HL-60 (cell line): ENCODE data around the gene NAV2.

Source experiments
- DNase-seq, 2 experiments: peaks; one replicate each; pipeline ENCODE4 v3.0.0-alpha.2; 2010 to 2020; ENCODE audit warnings: low read depth in 1 of 2, low spot score in 1 of 2
- H3K27ac ChIP-seq: fragments of 250-450 bp; sonication (Bioruptor Pico); replicated peaks from 2 replicates; pipeline ENCODE4 v1.5.1; 2020; ENCODE audit warnings: mild to moderate bottlenecking, moderate library complexity
- H3K27me3 ChIP-seq: fragments of 250-450 bp; sonication (Bioruptor Pico); 2 replicates; pipeline ENCODE4 v1.5.1; 2021; ENCODE audit warnings: mild to moderate bottlenecking, moderate library complexity; ENCODE audit not compliant: insufficient read depth, poor library complexity, severe bottlenecking
- H3K4me3 ChIP-seq: replicated peaks from 2 replicates; pipeline ENCODE4 v1.5.1; 2011; ENCODE audit warnings: mild to moderate bottlenecking, control low read depth, low read length; ENCODE audit not compliant: insufficient read depth
- GABPA ChIP-seq: IDR thresholded peaks from 2 replicates; pipeline ENCODE4 v1.6.1; 2012; ENCODE audit warnings: low read depth
- POLR2AphosphoS5 ChIP-seq: IDR thresholded peaks from 2 replicates; pipeline ENCODE4 v1.6.1; 2012; ENCODE audit warnings: low read depth
- SPI1 ChIP-seq: IDR thresholded peaks from 2 replicates; pipeline ENCODE4 v1.6.1; 2012; ENCODE audit warnings: low read depth, mild to moderate bottlenecking, borderline replicate concordance
- TF ChIP-seq, protein P1 (sequence below): IDR thresholded peaks from one replicate; pipeline ENCODE4 v1.5.1; 2011; ENCODE audit warnings: low read length, control low read depth, inconsistent platforms; ENCODE audit not compliant: insufficient read depth
- TF ChIP-seq, protein P2 (sequence below): IDR thresholded peaks from 2 replicates; pipeline ENCODE4 v1.6.1; 2012; ENCODE audit warnings: low read depth; ENCODE audit not compliant: insufficient replicate concordance

Gene NAV2

DNA sequence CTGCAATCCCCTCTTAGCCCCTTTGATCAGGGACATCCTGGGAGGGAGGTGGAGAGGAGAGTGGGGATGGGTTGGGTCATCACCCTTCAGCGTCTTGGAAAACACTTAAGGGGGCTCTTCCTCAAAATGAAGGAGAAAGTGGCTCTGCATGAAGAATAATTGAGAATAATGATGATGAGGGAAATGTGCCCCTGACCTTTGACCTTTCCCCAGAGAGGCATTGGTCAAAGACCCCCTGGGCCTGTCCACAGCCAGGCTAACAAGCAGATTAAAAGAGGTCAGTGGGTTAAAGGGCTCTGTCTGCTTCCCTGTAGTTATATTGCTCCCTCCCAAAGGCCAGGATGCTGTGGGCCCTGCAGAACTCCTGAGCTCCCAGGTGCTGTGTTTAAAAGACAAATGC lies 68.7 kb downstream of the NAV2 start:
- H3K27ac ChIP-seq = no peak overlapping the region
- H3K4me3 ChIP-seq = no peak overlapping the region
- DNase-seq = no peak
- no peak for TF ChIP-seq SPI1
- TF ChIP-seq, protein P1, sequence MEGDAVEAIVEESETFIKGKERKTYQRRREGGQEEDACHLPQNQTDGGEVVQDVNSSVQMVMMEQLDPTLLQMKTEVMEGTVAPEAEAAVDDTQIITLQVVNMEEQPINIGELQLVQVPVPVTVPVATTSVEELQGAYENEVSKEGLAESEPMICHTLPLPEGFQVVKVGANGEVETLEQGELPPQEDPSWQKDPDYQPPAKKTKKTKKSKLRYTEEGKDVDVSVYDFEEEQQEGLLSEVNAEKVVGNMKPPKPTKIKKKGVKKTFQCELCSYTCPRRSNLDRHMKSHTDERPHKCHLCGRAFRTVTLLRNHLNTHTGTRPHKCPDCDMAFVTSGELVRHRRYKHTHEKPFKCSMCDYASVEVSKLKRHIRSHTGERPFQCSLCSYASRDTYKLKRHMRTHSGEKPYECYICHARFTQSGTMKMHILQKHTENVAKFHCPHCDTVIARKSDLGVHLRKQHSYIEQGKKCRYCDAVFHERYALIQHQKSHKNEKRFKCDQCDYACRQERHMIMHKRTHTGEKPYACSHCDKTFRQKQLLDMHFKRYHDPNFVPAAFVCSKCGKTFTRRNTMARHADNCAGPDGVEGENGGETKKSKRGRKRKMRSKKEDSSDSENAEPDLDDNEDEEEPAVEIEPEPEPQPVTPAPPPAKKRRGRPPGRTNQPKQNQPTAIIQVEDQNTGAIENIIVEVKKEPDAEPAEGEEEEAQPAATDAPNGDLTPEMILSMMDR = no peak
- TF ChIP-seq, protein P2, sequence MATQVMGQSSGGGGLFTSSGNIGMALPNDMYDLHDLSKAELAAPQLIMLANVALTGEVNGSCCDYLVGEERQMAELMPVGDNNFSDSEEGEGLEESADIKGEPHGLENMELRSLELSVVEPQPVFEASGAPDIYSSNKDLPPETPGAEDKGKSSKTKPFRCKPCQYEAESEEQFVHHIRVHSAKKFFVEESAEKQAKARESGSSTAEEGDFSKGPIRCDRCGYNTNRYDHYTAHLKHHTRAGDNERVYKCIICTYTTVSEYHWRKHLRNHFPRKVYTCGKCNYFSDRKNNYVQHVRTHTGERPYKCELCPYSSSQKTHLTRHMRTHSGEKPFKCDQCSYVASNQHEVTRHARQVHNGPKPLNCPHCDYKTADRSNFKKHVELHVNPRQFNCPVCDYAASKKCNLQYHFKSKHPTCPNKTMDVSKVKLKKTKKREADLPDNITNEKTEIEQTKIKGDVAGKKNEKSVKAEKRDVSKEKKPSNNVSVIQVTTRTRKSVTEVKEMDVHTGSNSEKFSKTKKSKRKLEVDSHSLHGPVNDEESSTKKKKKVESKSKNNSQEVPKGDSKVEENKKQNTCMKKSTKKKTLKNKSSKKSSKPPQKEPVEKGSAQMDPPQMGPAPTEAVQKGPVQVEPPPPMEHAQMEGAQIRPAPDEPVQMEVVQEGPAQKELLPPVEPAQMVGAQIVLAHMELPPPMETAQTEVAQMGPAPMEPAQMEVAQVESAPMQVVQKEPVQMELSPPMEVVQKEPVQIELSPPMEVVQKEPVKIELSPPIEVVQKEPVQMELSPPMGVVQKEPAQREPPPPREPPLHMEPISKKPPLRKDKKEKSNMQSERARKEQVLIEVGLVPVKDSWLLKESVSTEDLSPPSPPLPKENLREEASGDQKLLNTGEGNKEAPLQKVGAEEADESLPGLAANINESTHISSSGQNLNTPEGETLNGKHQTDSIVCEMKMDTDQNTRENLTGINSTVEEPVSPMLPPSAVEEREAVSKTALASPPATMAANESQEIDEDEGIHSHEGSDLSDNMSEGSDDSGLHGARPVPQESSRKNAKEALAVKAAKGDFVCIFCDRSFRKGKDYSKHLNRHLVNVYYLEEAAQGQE = no peak
- TF ChIP-seq POLR2AphosphoS5 = no peak
- no peak for TF ChIP-seq GABPA
- peaks cover 2% of the 10 kb centered on the region for H3K27me3 ChIP-seq

DNA sequence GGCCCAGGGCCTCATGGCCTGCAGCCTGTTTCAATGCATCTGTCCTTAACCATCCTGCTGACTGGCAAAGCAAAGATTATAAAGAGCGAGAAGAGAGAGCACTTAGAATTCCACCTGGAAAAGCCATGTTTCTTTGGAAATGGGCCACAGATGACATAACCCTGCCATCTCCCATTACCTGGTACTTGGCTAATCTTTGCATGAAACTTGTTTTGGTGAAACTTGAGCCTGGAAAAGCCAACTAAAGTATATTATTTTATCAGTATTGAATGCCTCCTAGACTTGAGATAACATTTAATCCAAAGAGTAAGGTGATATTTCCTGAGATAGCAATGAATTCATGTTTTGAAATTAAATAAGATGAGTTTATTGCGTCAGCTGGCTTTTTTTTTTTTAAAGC lies 72.6 kb downstream of the NAV2 start:
- no peak overlapping the region for H3K4me3 ChIP-seq
- no peaks in the 10 kb centered on the region for H3K27me3 ChIP-seq
- DNase-seq = no peak
- H3K27ac ChIP-seq = no peak overlapping the region
- TF ChIP-seq, protein P1 = no peak
- TF ChIP-seq POLR2AphosphoS5 (no peak), SPI1 (no peak), GABPA (no peak)
- TF ChIP-seq, protein P2 = no peak

DNA sequence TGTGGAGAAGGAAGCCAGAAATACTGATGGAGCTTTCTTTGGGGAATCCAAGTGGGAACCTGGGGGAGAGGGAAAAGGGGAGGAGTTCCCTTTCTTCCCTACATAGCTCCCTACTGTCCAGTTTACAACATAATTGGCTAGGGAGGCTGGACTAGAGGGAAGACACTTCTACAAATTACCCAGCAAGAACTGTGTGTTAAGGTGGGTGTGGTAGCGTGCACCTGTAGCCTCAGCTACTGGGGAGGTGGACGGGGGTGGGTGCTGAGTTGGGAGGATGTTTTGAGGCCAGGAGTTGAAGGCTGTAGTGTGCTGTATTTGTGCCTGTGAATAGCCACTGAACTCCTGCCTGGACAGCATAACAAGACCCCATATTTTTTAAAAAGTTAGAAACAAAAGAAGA lies 74.0 kb downstream of the NAV2 start:
- Histone ChIP-seq H3K27ac (no peak overlapping the region), H3K27me3 (no peaks in the 10 kb centered on the region), H3K4me3 (no peak overlapping the region)
- DNase-seq = no peak
- TF ChIP-seq, protein P2 = no peak
- TF ChIP-seq GABPA = no peak
- no peak for TF ChIP-seq SPI1
- TF ChIP-seq, protein P1 = no peak
- TF ChIP-seq POLR2AphosphoS5 = no peak
